RWPE2 (cell line): ENCODE data around the gene SCAF1.

Experiments used
- ATAC-seq: fragments of 200-7000 bp; cut with Tn5 transposase; 3 replicates; pipeline ENCODE4 v1.9.1; 2021; ENCODE audit warnings: low read depth
- DNase-seq: peaks from one replicate; pipeline ENCODE4 v3.0.0-alpha.2; 2020; ENCODE audit warnings: low spot score
- H3K27ac ChIP-seq: fragments of 450-650 bp; 2 replicates; pipeline ENCODE4 v1.5.1; 2017; ENCODE audit warnings: mild to moderate bottlenecking; ENCODE audit not compliant: poor library complexity, severe bottlenecking
- H3K27me3 ChIP-seq: fragments of 250-450 bp; sonication (Bioruptor Pico); 2 replicates; pipeline ENCODE4 v1.5.1; 2021; ENCODE audit warnings: mild to moderate bottlenecking, moderate library complexity; ENCODE audit not compliant: insufficient read depth, poor library complexity, severe bottlenecking
- H3K36me3 ChIP-seq: fragments of 250-450 bp; sonication (Bioruptor Pico); 2 replicates; pipeline ENCODE4 v1.5.1; 2020; ENCODE audit warnings: low read depth, mild to moderate bottlenecking, moderate library complexity
- H3K4me1 ChIP-seq: fragments of 250-450 bp; sonication (Bioruptor Pico); 2 replicates; pipeline ENCODE4 v1.5.1; 2021; ENCODE audit warnings: mild to moderate bottlenecking, moderate library complexity; ENCODE audit not compliant: insufficient read depth, poor library complexity, severe bottlenecking
- H3K4me3 ChIP-seq: fragments of 250-450 bp; sonication (Bioruptor Pico); 2 replicates; pipeline ENCODE4 v1.5.1; 2021; ENCODE audit warnings: mild to moderate bottlenecking, moderate library complexity; ENCODE audit not compliant: severe bottlenecking
- H3K9me3 ChIP-seq: fragments of 250-450 bp; sonication (Bioruptor Pico); 2 replicates; pipeline ENCODE4 v1.5.1; 2021; ENCODE audit warnings: mild to moderate bottlenecking, moderate library complexity; ENCODE audit not compliant: severe bottlenecking
- CTCF ChIP-seq: fragments of 450-650 bp; IDR thresholded peaks from one replicate; pipeline ENCODE4 v1.5.1; 2017; ENCODE audit warnings: mild to moderate bottlenecking, moderate library complexity; ENCODE audit not compliant: poor library complexity, severe bottlenecking

The SCAF1 gene

DNA sequence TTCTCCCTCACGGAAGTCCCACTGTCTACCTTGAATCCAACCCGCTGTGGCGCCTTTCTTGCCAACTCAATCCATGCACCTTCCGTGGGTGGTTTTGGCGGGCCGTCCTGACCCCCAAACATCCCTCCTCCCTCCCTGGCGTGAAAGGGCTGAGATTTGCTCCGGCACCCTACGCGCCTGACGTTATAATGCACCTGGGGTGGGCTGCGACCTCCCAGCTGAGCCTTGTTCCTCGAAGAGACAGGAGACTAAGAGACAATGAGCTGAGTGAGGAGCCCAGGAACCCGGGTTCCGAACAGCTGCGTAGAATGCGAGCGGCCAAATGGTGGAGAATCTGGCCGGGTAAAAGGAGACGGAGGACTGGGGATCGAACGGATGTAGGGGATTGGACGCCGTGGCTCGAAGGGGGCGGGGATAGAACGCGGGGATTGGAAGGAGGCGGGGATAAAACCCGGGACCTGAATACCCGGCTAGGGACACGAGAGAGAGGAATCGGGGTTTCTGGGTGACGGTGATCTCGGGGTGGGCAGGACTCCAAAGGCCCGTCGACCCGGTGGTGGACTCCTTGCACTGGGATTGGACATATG, 48.7 kb downstream of the SCAF1 start, which contains the start of gene CPT1C:
CPT1C (plus strand) TSS at position 461 of the 587 bp plus-strand sequence. CDS start 1,137 bp downstream, outside the sequence.
- peaks cover 13% of the 10 kb centered on the region for H3K36me3 ChIP-seq
- H3K4me3 ChIP-seq: peak within 1 kb of the TSS; percentile 40
- peak; percentile 77 for ATAC-seq
- peak; percentile 85 for DNase-seq
- TF ChIP-seq CTCF: no peak
- H3K27me3 ChIP-seq: no peaks in the 10 kb centered on the region
- H3K4me1 ChIP-seq: no peaks in the 10 kb centered on the region
- peak within 1 kb of the TSS; percentile 29 for H3K27ac ChIP-seq
- no peaks in the 10 kb centered on the region for H3K9me3 ChIP-seq

DNA sequence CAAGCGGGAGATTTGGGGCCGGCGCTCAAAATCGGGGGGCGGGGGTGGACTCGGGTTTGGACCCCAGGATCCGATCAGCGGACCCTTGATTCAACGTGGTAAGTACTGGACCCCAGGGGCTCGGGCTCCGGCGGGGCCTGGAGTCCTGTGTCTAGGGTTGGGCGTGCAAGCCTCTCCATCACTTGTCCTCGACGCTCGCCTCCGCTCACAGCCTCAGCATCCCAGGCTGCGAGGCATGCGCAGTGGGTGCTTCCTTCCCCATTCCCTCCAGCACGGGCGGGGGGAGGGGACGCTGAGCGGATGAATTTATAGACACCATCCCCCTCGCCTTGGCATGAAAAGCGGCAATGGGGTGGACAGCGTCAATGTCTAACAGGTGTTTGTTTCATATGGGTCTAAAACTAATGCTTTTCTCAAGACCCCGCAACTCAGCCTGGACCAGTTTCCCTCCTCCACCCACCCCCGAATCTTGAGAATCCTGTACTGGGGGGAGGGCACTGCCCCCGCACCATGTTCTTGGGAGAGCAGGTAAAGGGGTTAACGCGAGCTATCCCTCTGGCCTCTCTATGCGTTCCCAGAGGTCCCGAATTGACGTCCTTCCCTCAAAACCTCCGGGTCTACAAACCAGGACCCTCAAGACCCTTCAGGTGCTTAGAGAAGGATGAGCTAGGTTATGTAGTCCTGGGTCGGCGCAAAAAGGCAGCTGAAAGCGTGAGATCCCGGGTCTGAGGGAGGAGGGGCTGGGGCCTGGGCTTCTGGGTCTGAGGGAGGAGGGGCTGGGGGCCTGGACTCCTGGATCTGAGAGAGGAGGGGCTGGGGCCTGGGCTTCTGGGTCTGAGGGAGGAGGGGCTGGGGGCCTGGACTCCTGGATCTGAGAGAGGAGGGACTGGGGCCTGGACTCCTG, 49.5 kb downstream of the SCAF1 start:
- ATAC-seq (peak; percentile 42), DNase-seq (peak; percentile 76)
- peaks cover 7% of the 10 kb centered on the region; the same call in 1 of the 2 replicates for H3K36me3 ChIP-seq
- H3K27me3 ChIP-seq: no peaks in the 10 kb centered on the region
- no peaks in the 10 kb centered on the region for H3K4me1 ChIP-seq
- H3K4me3 ChIP-seq: peak overlapping the region; percentile 40
- no peaks in the 10 kb centered on the region for H3K9me3 ChIP-seq
- no peak for TF ChIP-seq CTCF
- peak overlapping the region; percentile 29 for H3K27ac ChIP-seq

DNA sequence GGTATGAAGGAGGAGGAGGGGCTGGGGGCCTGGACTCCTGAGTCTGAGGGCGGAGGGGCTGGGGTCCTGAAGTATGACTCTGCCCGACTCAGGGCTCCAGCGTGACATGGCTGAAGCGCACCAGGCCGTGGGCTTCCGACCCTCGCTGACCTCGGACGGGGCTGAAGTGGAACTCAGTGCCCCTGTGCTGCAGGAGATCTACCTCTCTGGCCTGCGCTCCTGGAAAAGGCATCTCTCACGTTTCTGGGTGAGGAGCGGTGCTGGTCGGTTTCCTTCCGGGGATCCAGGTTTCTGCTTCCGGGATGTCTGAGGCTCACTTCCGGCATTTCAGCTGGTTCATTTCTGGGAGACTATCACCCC, 50.1 kb downstream of the SCAF1 start:
- no peaks in the 10 kb centered on the region for H3K9me3 ChIP-seq

DNA sequence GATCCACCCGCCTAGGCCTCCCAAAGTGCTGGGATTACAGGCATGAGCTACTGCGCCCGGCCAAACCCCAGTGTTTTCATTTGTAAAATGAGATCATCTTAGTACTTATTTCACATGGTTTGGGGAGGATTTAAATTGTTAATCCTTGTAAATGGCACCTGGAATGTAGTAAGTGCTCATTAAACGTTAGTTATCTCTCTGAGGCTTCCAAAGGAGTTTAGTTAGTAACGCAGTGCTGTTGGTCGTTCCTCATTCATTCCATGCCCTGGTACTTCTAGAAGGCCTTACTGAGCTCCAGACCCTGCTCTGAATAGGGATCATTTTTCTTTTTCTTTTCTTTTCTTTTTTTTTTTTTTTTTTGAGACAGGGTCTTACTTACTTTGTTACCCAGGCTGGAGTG, 54.1 kb downstream of the SCAF1 start:
- DNase-seq: no peak
- no peak for TF ChIP-seq CTCF
- no peaks in the 10 kb centered on the region for H3K4me1 ChIP-seq
- ATAC-seq: no peak
- H3K27ac ChIP-seq: no peak overlapping the region
- H3K9me3 ChIP-seq: no peaks in the 10 kb centered on the region
- H3K36me3 ChIP-seq: 0 out of 2 replicates have a peak, but pooled peaks cover 4% of the 10 kb centered on the region
- H3K27me3 ChIP-seq: no peaks in the 10 kb centered on the region
- no peak overlapping the region for H3K4me3 ChIP-seq

More for the DNA sequence above, 50.1 kb downstream of the SCAF1 start:
- no peak for TF ChIP-seq CTCF
- Histone ChIP-seq H3K36me3 (peaks cover 7% of the 10 kb centered on the region; the same call in 1 of the 2 replicates), H3K4me3 (no peak overlapping the region), H3K27me3 (no peaks in the 10 kb centered on the region), H3K27ac (no peak overlapping the region), H3K4me1 (no peaks in the 10 kb centered on the region)
- ATAC-seq (no peak), DNase-seq (no peak)

- Histone ChIP-seq H3K4me1 (no peaks in the 10 kb centered on the region), H3K36me3 (0 out of 2 replicates have a peak, but pooled peaks cover 4% of the 10 kb centered on the region), H3K27ac (no peak overlapping the region), H3K27me3 (no peaks in the 10 kb centered on the region), H3K4me3 (no peak overlapping the region), H3K9me3 (no peaks in the 10 kb centered on the region)
- ATAC-seq: no peak
- TF ChIP-seq CTCF: no peak
- DNase-seq: no peak
Observed at GRCh38 chr19:49696865-49697264, 54.9 kb downstream of the SCAF1 start.
